ENCODE data around the gene TVP23C. TPM values are rescaled to one million over a fixed set of nuclear protein-coding genes. Genes with fewer than 3 reads are reported as not detected.
"Not testable (repeated sequence)": the region's sequence is repeated elsewhere in the genome, so short reads cannot be mapped to it uniquely, and the experiment has no call there.

Gene TVP23C
- total and polyA plus RNA-seq, 2 donors (not counting 3 experiments of a cell fraction or from before 2014, with no cell fraction given) = 6.4 to 36.3 TPM

GRCh38 chr17:15526292-15527218 lies 36.7 kb downstream of the TVP23C start:
- H3K27me3 ChIP-seq (ENCODE audit: control insufficient read depth in 2 of 2, insufficient read depth in 2 of 2, low read length in 2 of 2); H3K9ac ChIP-seq (replicated peaks; ENCODE audit: extremely low read depth, insufficient read depth, low read length); H2AFZ ChIP-seq (ENCODE audit: low read depth, low read length); H3K4me1 ChIP-seq (ENCODE audit: control insufficient read depth, extremely low read depth, insufficient read depth, low read length); H3K9me1 ChIP-seq (replicated peaks; ENCODE audit: control insufficient read depth, extremely low read depth, insufficient read depth, low read length); H3K4me3 ChIP-seq (replicated peaks in 1 of 3; ENCODE audit: insufficient read depth in 1 of 3, low read depth in 1 of 3, low read length in 3 of 3); dilution Hi-C loops (cut with MboI; ENCODE audit: extremely low pct_ligation_motif_present, low sequenced_read_pairs); H3K27ac ChIP-seq (ENCODE audit: insufficient read depth, low read depth, low read length); BruUV-seq (replicated peaks); H3K9me3 ChIP-seq (replicated peaks; ENCODE audit: control insufficient read depth, insufficient read depth, low read length); H3K79me2 ChIP-seq (ENCODE audit: control insufficient read depth, insufficient read depth, low read length); H4K20me1 ChIP-seq (replicated peaks; ENCODE audit: control insufficient read depth, extremely low read depth, insufficient read depth, low read length); H3K4me2 ChIP-seq (ENCODE audit: insufficient read depth, low read length); POLR2A ChIA-PET; H3K36me3 ChIP-seq (ENCODE audit: control insufficient read depth in 2 of 2, extremely low read depth in 1 of 2, insufficient read depth in 2 of 2, low read length in 2 of 2): not testable (repeated sequence)
- TF ChIP-seq, protein P1, sequence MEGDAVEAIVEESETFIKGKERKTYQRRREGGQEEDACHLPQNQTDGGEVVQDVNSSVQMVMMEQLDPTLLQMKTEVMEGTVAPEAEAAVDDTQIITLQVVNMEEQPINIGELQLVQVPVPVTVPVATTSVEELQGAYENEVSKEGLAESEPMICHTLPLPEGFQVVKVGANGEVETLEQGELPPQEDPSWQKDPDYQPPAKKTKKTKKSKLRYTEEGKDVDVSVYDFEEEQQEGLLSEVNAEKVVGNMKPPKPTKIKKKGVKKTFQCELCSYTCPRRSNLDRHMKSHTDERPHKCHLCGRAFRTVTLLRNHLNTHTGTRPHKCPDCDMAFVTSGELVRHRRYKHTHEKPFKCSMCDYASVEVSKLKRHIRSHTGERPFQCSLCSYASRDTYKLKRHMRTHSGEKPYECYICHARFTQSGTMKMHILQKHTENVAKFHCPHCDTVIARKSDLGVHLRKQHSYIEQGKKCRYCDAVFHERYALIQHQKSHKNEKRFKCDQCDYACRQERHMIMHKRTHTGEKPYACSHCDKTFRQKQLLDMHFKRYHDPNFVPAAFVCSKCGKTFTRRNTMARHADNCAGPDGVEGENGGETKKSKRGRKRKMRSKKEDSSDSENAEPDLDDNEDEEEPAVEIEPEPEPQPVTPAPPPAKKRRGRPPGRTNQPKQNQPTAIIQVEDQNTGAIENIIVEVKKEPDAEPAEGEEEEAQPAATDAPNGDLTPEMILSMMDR (IDR thresholded peaks at IDR 0.05; ENCODE audit: extremely low read depth in 1 of 2, insufficient read depth in 1 of 2, low read depth in 1 of 2, low read length in 2 of 2) = peak; percentile 10 to 30
- intact Hi-C loops (cut with micrococcal nuclease) = loop anchor here (1.0 kb wide), 1 partner anchor 269 kb away; no protein-coding TSS in a partner anchor
- CTCF ChIA-PET = interaction anchor here (0.8 to 1.2 kb wide), 4 partner anchors 24 to 270 kb away, joined by 3 to 6 read pairs (median 4); no protein-coding TSS in a partner anchor
- peak; percentile 52 for DNase-seq (ENCODE audit: low read depth, low spot score)
- FAIRE-seq = peak; percentile 79

DNA sequence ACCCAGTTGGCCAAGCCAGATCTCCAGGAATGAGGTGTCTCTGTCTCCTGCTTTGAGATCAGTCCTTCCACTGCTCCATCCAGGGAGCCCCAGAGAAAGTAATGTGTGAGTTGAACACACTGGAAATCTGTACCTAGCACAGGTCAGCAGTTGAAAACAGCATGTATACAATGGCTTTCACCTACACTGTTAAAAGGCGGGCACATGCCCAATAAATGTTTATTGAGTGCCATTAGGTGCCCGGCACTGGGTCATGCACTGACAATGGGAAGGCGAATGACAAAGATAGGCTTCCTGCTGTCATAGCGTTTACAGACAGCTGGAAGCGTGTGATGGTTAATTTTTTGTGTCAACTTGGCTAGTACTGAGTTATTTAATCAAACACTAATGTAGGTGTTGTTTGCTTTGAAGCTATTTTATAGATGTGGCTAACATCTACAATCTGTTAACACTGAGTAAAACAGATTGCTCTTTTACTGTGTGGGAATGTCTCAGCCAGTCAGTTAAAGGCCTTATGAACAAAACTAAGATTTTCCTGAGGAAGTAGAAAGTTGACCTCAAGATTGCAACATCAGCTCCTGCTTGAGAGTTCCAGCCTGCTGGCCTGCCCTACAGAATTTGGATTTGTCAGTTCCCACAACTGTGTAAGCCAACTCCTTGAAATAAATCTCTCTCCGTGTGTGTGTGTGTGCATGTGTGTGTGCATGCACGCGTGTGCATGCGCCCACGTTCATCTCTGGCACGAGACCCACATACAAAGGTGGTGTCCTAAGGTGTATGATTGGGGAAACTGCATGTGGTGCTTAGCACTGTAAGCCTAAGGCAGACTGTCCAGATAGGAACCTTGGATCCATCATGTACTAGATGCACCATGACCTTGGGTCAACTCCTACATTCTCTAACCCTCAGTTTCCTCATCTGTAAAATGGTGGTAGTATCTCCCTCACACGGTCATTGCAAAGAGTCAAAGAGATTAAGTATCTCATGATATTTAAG lies 38.0 kb downstream of the TVP23C start:
- H3K36me3 ChIP-seq (ENCODE audit: control insufficient read depth in 2 of 2, extremely low read depth in 1 of 2, insufficient read depth in 2 of 2, low read length in 2 of 2); POLR2A ChIA-PET; H3K9me1 ChIP-seq (replicated peaks; ENCODE audit: control insufficient read depth, extremely low read depth, insufficient read depth, low read length); H3K9ac ChIP-seq (replicated peaks; ENCODE audit: extremely low read depth, insufficient read depth, low read length); H3K4me3 ChIP-seq (replicated peaks in 1 of 3; ENCODE audit: insufficient read depth in 1 of 3, low read depth in 1 of 3, low read length in 3 of 3); H4K20me1 ChIP-seq (replicated peaks; ENCODE audit: control insufficient read depth, extremely low read depth, insufficient read depth, low read length); H3K4me1 ChIP-seq (ENCODE audit: control insufficient read depth, extremely low read depth, insufficient read depth, low read length); BruUV-seq (replicated peaks); intact Hi-C loops (cut with micrococcal nuclease); H3K27ac ChIP-seq (ENCODE audit: insufficient read depth, low read depth, low read length); H3K79me2 ChIP-seq (ENCODE audit: control insufficient read depth, insufficient read depth, low read length); dilution Hi-C loops (cut with MboI; ENCODE audit: extremely low pct_ligation_motif_present, low sequenced_read_pairs); FAIRE-seq; H3K27me3 ChIP-seq (ENCODE audit: control insufficient read depth in 2 of 2, insufficient read depth in 2 of 2, low read length in 2 of 2); H3K4me2 ChIP-seq (ENCODE audit: insufficient read depth, low read length); H3K9me3 ChIP-seq (replicated peaks; ENCODE audit: control insufficient read depth, insufficient read depth, low read length); H2AFZ ChIP-seq (ENCODE audit: low read depth, low read length); DNase-seq (ENCODE audit: low read depth, low spot score): not testable (repeated sequence)
- CTCF ChIA-PET = interaction anchor here (1.2 kb wide), 2 partner anchors 267 to 268 kb away, joined by 4 to 6 read pairs; no protein-coding TSS in a partner anchor

All from endothelial cell of umbilical vein (primary cell).